ENCODE results near the gene KRT79.

KRT79 gene

GRCh38 chr12:52774629-52775250 lies 59.4 kb downstream of the KRT79 start:
- DNase-seq, result no peak

GRCh38 chr12:52772772-52773171 lies 61.3 kb downstream of the KRT79 start:
- no peak for DNase-seq

- DNase-seq, result no peak
Observed at GRCh38 chr12:52772188-52772587, 61.9 kb downstream of the KRT79 start.

GRCh38 chr12:52771505-52771904 lies 62.6 kb downstream of the KRT79 start:
- no peak for DNase-seq
